HEK293T (cell line): ENCODE data around the gene NSUN2.

ENCODE experiments used
- ARNT ChIP-seq: fragments of 450-650 bp; IDR thresholded peaks from 2 replicates; pipeline ENCODE4 v1.6.1; 2017; ENCODE audit warnings: mild to moderate bottlenecking
- BHLHE40 ChIP-seq: fragments of 450-650 bp; IDR thresholded peaks from 2 replicates; pipeline ENCODE4 v1.6.1; 2016; ENCODE audit warnings: mild to moderate bottlenecking, moderate library complexity, borderline replicate concordance
- CTBP1 ChIP-seq: fragments of 450-650 bp; IDR thresholded peaks from 2 replicates; pipeline ENCODE4 v1.6.1; 2016; ENCODE audit warnings: borderline replicate concordance
- ELF4 ChIP-seq: fragments of 450-650 bp; IDR thresholded peaks from 2 replicates; pipeline ENCODE4 v1.6.1; 2017; ENCODE audit warnings: antibody characterized with exemption
- FOXA1 ChIP-seq: fragments of 450-650 bp; IDR thresholded peaks from 2 replicates; pipeline ENCODE4 v1.6.1; 2016; ENCODE audit warnings: mild to moderate bottlenecking
- FOXK2 ChIP-seq: fragments of 450-650 bp; IDR thresholded peaks from 2 replicates; pipeline ENCODE4 v1.6.1; 2016; ENCODE audit warnings: mild to moderate bottlenecking
- FOXM1 ChIP-seq: fragments of 450-650 bp; IDR thresholded peaks from 2 replicates; pipeline ENCODE4 v1.6.1; 2017; ENCODE audit warnings: mild to moderate bottlenecking, borderline replicate concordance
- HDGF ChIP-seq: fragments of 450-650 bp; IDR thresholded peaks from 2 replicates; pipeline ENCODE4 v1.6.1; 2017; ENCODE audit warnings: antibody characterized with exemption, borderline replicate concordance
- L3MBTL2 ChIP-seq: fragments of 450-650 bp; conservative IDR thresholded peaks from 2 replicates; pipeline ENCODE4 v1.6.1; 2016; ENCODE audit warnings: mild to moderate bottlenecking
- LEF1 ChIP-seq: fragments of 450-650 bp; IDR thresholded peaks from 2 replicates; pipeline ENCODE4 v1.6.1; 2017; ENCODE audit warnings: mild to moderate bottlenecking, borderline replicate concordance
- PKNOX1 ChIP-seq: fragments of 450-650 bp; IDR thresholded peaks from 2 replicates; pipeline ENCODE4 v1.6.1; 2016
- SP1 ChIP-seq: fragments of 450-650 bp; IDR thresholded peaks from 2 replicates; pipeline ENCODE4 v1.6.1; 2017
- SUZ12 ChIP-seq: fragments of 450-650 bp; IDR thresholded peaks from 2 replicates; pipeline ENCODE4 v1.6.1; 2016; ENCODE audit warnings: mild to moderate bottlenecking

DNA sequence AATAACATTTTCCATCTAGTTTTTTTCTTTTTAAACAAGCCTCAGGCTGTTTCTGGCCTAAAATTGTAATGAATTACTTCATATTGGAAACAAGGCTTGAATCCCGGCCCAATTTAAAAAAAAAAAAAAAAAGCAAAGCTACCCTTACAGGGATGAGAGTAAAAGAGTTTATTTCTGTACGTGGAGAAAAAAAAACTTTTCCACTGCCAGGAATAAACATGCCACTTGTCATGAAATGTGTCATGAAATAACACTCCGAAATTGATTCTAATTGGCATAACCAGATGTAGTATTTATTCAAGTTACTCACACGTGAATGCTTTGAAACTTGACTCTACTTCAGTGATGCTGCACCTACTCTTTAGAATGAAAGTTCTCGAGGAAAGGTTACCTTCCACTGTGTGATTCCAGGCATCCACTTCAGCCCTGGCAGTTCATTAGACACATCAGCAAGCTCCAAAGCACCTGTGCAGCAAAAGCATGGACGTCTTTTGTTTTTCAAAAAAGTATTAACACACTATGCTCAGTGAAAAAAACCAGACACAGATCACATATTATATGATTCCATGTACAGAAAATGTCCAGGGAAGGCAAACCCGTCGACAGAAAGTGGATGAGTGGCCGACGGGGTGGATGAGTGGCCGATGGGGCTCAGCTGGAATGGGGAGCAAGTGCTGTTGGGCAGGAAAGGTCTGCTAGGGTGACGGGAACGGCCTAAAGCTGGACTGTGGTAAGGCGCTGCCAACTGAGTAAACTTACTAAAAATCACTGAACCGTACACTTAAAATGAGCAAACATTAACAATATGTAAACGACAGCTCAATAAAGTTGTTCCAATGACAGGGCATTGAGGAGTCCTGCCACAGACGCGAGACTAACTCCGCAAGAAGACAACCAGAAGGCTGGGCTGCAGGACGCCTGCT lies 21.2 kb downstream of the NSUN2 start:
- TF ChIP-seq SP1 (no peak), ARNT (no peak), BHLHE40 (no peak), HDGF (no peak), FOXA1 (no peak), FOXK2 (no peak), LEF1 (no peak), CTBP1 (no peak), L3MBTL2 (no peak), FOXM1 (no peak), SUZ12 (no peak), PKNOX1 (no peak), ELF4 (no peak)
